Memory B cell (primary cell): ENCODE data around the gene ETV4.

Experiments used
- ATAC-seq: fragments of 150-1000 bp; cut with Tn5 transposase; 2 replicates; pipeline ENCODE4 v1.10.0; 2021; ENCODE audit warnings: low read depth, mild to moderate bottlenecking, moderate library complexity
- DNase-seq, 2 donors: peaks; one replicate each; pipeline ENCODE4 v3.0.0; 2022; ENCODE audit warnings: low spot score in 2 of 2
- H3K27ac Mint-ChIP-seq: one replicate; pipeline ENCODE4 v1.8.0; 2022; ENCODE audit warnings: mild to moderate bottlenecking, moderate library complexity, mixed read lengths
- H3K27me3 Mint-ChIP-seq: one replicate; pipeline ENCODE4 v1.8.0; 2022; ENCODE audit warnings: mixed read lengths
- H3K36me3 Mint-ChIP-seq: one replicate; pipeline ENCODE4 v1.8.0; 2022; ENCODE audit warnings: mild to moderate bottlenecking, mixed read lengths
- H3K4me1 Mint-ChIP-seq: one replicate; pipeline ENCODE4 v1.8.0; 2022; ENCODE audit warnings: mixed read lengths
- H3K4me3 Mint-ChIP-seq: one replicate; pipeline ENCODE4 v1.8.0; 2022; ENCODE audit warnings: mild to moderate bottlenecking, moderate library complexity, mixed read lengths
- H3K9me3 Mint-ChIP-seq: one replicate; pipeline ENCODE4 v1.8.0; 2022; ENCODE audit warnings: mixed read lengths

ETV4 gene

GRCh38 chr17:43546319-43547188 is at the start of gene ETV4:
Gene ETV4 (minus strand): TSS chr17:43546340. CDS start chr17:43545617, 723 bp downstream.
- Mint-ChIP-seq H3K4me1 (peaks cover 18% of the 10 kb centered on the region), H3K27ac (no peak within 1 kb of the TSS), H3K36me3 (no peaks in the 10 kb centered on the region), H3K4me3 (peak within 1 kb of the TSS; percentile 80), H3K27me3 (peaks cover 23% of the 10 kb centered on the region), H3K9me3 (no peaks in the 10 kb centered on the region)
- DNase-seq (peak; percentile 72 to 76), ATAC-seq (peak; percentile 89)

GRCh38 chr17:43595466-43595865 is 49.3 kb upstream of the ETV4 start:
- Mint-ChIP-seq H3K4me3 (no peak overlapping the region), H3K27me3 (peaks cover 4% of the 10 kb centered on the region), H3K27ac (no peak overlapping the region), H3K4me1 (peaks cover 12% of the 10 kb centered on the region), H3K9me3 (no peaks in the 10 kb centered on the region), H3K36me3 (peaks cover 1% of the 10 kb centered on the region)
- DNase-seq (no peak), ATAC-seq (no peak)

- peaks cover 2% of the 10 kb centered on the region for H3K9me3 Mint-ChIP-seq
- no peak overlapping the region for H3K4me3 Mint-ChIP-seq
- no peaks in the 10 kb centered on the region for H3K27me3 Mint-ChIP-seq
- no peak overlapping the region for H3K27ac Mint-ChIP-seq
- peaks cover 1% of the 10 kb centered on the region for H3K36me3 Mint-ChIP-seq
- H3K4me1 Mint-ChIP-seq = peaks cover 12% of the 10 kb centered on the region
- DNase-seq (no peak), ATAC-seq (no peak)
These were observed 45.8 kb upstream of the ETV4 start for GRCh38 chr17:43591779-43592562.

- no peak for ATAC-seq
- peaks cover 1% of the 10 kb centered on the region for H3K36me3 Mint-ChIP-seq
- DNase-seq = no peak
- no peaks in the 10 kb centered on the region for H3K27me3 Mint-ChIP-seq
- peaks cover 12% of the 10 kb centered on the region for H3K4me1 Mint-ChIP-seq
- H3K4me3 Mint-ChIP-seq = no peak overlapping the region
- no peak overlapping the region for H3K27ac Mint-ChIP-seq
- H3K9me3 Mint-ChIP-seq = peaks cover 2% of the 10 kb centered on the region
These were observed 44.9 kb upstream of the ETV4 start for GRCh38 chr17:43591001-43591400.

- H3K27me3 Mint-ChIP-seq = no peaks in the 10 kb centered on the region
- no peak overlapping the region for H3K27ac Mint-ChIP-seq
These were observed 42.7 kb upstream of the ETV4 start for GRCh38 chr17:43588664-43589435.

GRCh38 chr17:43588121-43588520 is 42.0 kb upstream of the ETV4 start:
- Mint-ChIP-seq H3K27me3 (peaks cover 2% of the 10 kb centered on the region), H3K36me3 (no peaks in the 10 kb centered on the region), H3K27ac (no peak overlapping the region), H3K9me3 (peaks cover 2% of the 10 kb centered on the region), H3K4me3 (no peak overlapping the region), H3K4me1 (peaks cover 7% of the 10 kb centered on the region)
- DNase-seq (no peak), ATAC-seq (no peak)

More at GRCh38 chr17:43588664-43589435, 42.7 kb upstream of the ETV4 start:
- no peak for ATAC-seq
- Mint-ChIP-seq H3K4me1 (peaks cover 9% of the 10 kb centered on the region), H3K9me3 (peaks cover 2% of the 10 kb centered on the region), H3K36me3 (peaks cover 1% of the 10 kb centered on the region), H3K4me3 (no peak overlapping the region)
- DNase-seq = no peak

- Mint-ChIP-seq H3K4me1 (peaks cover 6% of the 10 kb centered on the region), H3K4me3 (no peak overlapping the region), H3K27ac (no peak overlapping the region), H3K9me3 (peaks cover 2% of the 10 kb centered on the region), H3K27me3 (peaks cover 2% of the 10 kb centered on the region), H3K36me3 (no peaks in the 10 kb centered on the region)
- ATAC-seq (no peak), DNase-seq (no peak)
These were observed 41.5 kb upstream of the ETV4 start for GRCh38 chr17:43587647-43588046.

- Mint-ChIP-seq H3K4me1 (peaks cover 3% of the 10 kb centered on the region), H3K4me3 (no peak overlapping the region), H3K27ac (no peak overlapping the region), H3K27me3 (peaks cover 2% of the 10 kb centered on the region), H3K36me3 (no peaks in the 10 kb centered on the region), H3K9me3 (peaks cover 2% of the 10 kb centered on the region)
- DNase-seq = no peak
- ATAC-seq = no peak
These were observed 38.5 kb upstream of the ETV4 start for GRCh38 chr17:43584666-43585102.

GRCh38 chr17:43583332-43583731 is 37.2 kb upstream of the ETV4 start:
- no peak overlapping the region for H3K4me3 Mint-ChIP-seq
- H3K4me1 Mint-ChIP-seq = peaks cover 17% of the 10 kb centered on the region

GRCh38 chr17:43581613-43582012 is 35.5 kb upstream of the ETV4 start:
- H3K4me3 Mint-ChIP-seq = no peak overlapping the region
- H3K27ac Mint-ChIP-seq = no peak overlapping the region
- H3K9me3 Mint-ChIP-seq = no peaks in the 10 kb centered on the region
- ATAC-seq (no peak), DNase-seq (no peak)
- H3K36me3 Mint-ChIP-seq = no peaks in the 10 kb centered on the region
- peaks cover 19% of the 10 kb centered on the region for H3K4me1 Mint-ChIP-seq
- peaks cover 2% of the 10 kb centered on the region for H3K27me3 Mint-ChIP-seq

More at GRCh38 chr17:43583332-43583731, 37.2 kb upstream of the ETV4 start:
- ATAC-seq (no peak), DNase-seq (no peak)
- no peaks in the 10 kb centered on the region for H3K36me3 Mint-ChIP-seq
- peak overlapping the region; percentile 22 for H3K27ac Mint-ChIP-seq
- peaks cover 2% of the 10 kb centered on the region for H3K9me3 Mint-ChIP-seq
- H3K27me3 Mint-ChIP-seq = peaks cover 2% of the 10 kb centered on the region

- H3K27me3 Mint-ChIP-seq = peaks cover 2% of the 10 kb centered on the region
- H3K4me3 Mint-ChIP-seq = no peak overlapping the region
- no peak for ATAC-seq
These were observed 35.0 kb upstream of the ETV4 start for GRCh38 chr17:43581130-43581529.

GRCh38 chr17:43579566-43580140 is 33.5 kb upstream of the ETV4 start:
- no peak for ATAC-seq
- peaks cover 3% of the 10 kb centered on the region for H3K27me3 Mint-ChIP-seq

More at GRCh38 chr17:43581130-43581529, 35.0 kb upstream of the ETV4 start:
- Mint-ChIP-seq H3K27ac (peak overlapping the region; percentile 8), H3K9me3 (no peaks in the 10 kb centered on the region), H3K36me3 (no peaks in the 10 kb centered on the region), H3K4me1 (peaks cover 19% of the 10 kb centered on the region)
- no peak for DNase-seq

More at GRCh38 chr17:43579566-43580140, 33.5 kb upstream of the ETV4 start:
- H3K4me3 Mint-ChIP-seq = peak overlapping the region; percentile 57
- H3K27ac Mint-ChIP-seq = peak overlapping the region; percentile 96
- H3K4me1 Mint-ChIP-seq = peaks cover 19% of the 10 kb centered on the region
- no peaks in the 10 kb centered on the region for H3K36me3 Mint-ChIP-seq
- no peaks in the 10 kb centered on the region for H3K9me3 Mint-ChIP-seq
- DNase-seq = no peak
